Measurements from ENCODE around the gene CFAP410. TPM values are rescaled to one million over a fixed set of nuclear protein-coding genes. Genes with fewer than 3 reads are reported as not detected.

CFAP410 gene
- total RNA-seq, 1 donor from 2014 or later, result 24.3 TPM

DNA sequence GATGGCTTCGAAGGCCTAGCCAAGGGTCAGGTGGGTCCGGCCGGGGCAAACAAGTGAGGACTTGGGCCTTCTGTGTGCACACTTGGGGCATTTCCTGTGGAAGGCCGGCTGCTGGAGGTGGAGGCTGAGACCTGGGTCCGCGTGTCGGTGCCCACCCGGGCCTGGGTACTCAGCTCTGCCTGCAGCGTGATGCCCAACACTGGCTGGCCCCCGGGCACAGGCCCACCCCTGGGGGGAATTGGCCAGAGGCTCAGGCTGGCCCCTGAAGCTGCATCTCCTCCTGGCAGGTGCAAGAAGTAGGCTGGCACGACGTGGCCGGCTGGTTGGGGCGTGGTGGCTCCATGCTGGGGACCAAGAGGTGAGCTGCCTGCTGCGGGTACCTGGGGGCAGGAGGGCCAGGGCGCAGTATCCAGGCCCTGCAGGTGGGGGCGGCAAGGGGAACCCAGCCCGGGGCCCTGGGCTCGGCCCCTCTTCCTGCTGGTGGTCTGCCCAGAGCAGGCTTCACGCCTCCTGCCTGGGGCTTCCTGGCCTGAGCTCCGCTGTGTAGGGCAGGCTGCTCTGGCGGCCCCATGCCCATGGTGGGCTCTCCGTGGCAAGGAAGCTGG is 17.2 kb downstream of the CFAP410 start:
- no peak overlapping the region for H3K27ac ChIP-seq
- peaks cover 0 to 87% of the 10 kb centered on the region in 2 donors for H3K36me3 ChIP-seq
- no peak overlapping the region for H3K4me3 ChIP-seq
- no peak for DNase-seq (ENCODE audit: extremely low spot score in 2 of 2)
- no peaks in the 10 kb centered on the region for H3K27me3 ChIP-seq
- intact Hi-C loops (cut with DNase I), result no loop called here
- TF ChIP-seq, protein P1, sequence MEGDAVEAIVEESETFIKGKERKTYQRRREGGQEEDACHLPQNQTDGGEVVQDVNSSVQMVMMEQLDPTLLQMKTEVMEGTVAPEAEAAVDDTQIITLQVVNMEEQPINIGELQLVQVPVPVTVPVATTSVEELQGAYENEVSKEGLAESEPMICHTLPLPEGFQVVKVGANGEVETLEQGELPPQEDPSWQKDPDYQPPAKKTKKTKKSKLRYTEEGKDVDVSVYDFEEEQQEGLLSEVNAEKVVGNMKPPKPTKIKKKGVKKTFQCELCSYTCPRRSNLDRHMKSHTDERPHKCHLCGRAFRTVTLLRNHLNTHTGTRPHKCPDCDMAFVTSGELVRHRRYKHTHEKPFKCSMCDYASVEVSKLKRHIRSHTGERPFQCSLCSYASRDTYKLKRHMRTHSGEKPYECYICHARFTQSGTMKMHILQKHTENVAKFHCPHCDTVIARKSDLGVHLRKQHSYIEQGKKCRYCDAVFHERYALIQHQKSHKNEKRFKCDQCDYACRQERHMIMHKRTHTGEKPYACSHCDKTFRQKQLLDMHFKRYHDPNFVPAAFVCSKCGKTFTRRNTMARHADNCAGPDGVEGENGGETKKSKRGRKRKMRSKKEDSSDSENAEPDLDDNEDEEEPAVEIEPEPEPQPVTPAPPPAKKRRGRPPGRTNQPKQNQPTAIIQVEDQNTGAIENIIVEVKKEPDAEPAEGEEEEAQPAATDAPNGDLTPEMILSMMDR (IDR thresholded peaks at IDR 0.05), result no peak
- TF ChIP-seq POLR2A (IDR thresholded peaks at IDR 0.05) (no peak), POLR2AphosphoS5 (IDR thresholded peaks at IDR 0.05; ENCODE audit: insufficient read depth in 1 of 2, low read depth in 1 of 2) (no peak)
- H3K4me1 ChIP-seq, result no peaks in the 10 kb centered on the region
- no peaks in the 10 kb centered on the region for H3K9me3 ChIP-seq

GRCh38 chr21:44320847-44321246 is 18.3 kb downstream of the CFAP410 start:
- H3K27me3 ChIP-seq, result no peaks in the 10 kb centered on the region
- intact Hi-C loops (cut with DNase I), result no loop called here
- H3K4me1 ChIP-seq, result no peaks in the 10 kb centered on the region
- H3K36me3 ChIP-seq, result peaks cover 0 to 85% of the 10 kb centered on the region in 2 donors
- no peak for DNase-seq (ENCODE audit: extremely low spot score in 2 of 2)
- H3K9me3 ChIP-seq, result no peaks in the 10 kb centered on the region
- no peak overlapping the region for H3K27ac ChIP-seq
- no peak for TF ChIP-seq POLR2A (IDR thresholded peaks at IDR 0.05)
- TF ChIP-seq, protein P1 (IDR thresholded peaks at IDR 0.05), result no peak
- TF ChIP-seq POLR2AphosphoS5 (IDR thresholded peaks at IDR 0.05; ENCODE audit: insufficient read depth in 1 of 2, low read depth in 1 of 2), result no peak
- H3K4me3 ChIP-seq, result no peak overlapping the region

- H3K36me3 ChIP-seq, result peaks cover 0 to 72% of the 10 kb centered on the region in 2 donors
- H3K4me3 ChIP-seq, result no peak overlapping the region
- no peak overlapping the region for H3K27ac ChIP-seq
- no peaks in the 10 kb centered on the region for H3K27me3 ChIP-seq
- H3K4me1 ChIP-seq, result no peaks in the 10 kb centered on the region
- TF ChIP-seq POLR2AphosphoS5 (IDR thresholded peaks at IDR 0.05; ENCODE audit: insufficient read depth in 1 of 2, low read depth in 1 of 2), result no peak
- TF ChIP-seq, protein P1 (IDR thresholded peaks at IDR 0.05), result no peak
- no peak for TF ChIP-seq POLR2A (IDR thresholded peaks at IDR 0.05)
- H3K9me3 ChIP-seq, result no peaks in the 10 kb centered on the region
- no peak for DNase-seq (ENCODE audit: extremely low spot score in 2 of 2)
- intact Hi-C loops (cut with DNase I), result loop anchor here (10.0 kb wide), 1 partner anchor 515 kb away; no protein-coding TSS in a partner anchor
These were observed 19.7 kb downstream of the CFAP410 start for GRCh38 chr21:44319407-44320065.

DNA sequence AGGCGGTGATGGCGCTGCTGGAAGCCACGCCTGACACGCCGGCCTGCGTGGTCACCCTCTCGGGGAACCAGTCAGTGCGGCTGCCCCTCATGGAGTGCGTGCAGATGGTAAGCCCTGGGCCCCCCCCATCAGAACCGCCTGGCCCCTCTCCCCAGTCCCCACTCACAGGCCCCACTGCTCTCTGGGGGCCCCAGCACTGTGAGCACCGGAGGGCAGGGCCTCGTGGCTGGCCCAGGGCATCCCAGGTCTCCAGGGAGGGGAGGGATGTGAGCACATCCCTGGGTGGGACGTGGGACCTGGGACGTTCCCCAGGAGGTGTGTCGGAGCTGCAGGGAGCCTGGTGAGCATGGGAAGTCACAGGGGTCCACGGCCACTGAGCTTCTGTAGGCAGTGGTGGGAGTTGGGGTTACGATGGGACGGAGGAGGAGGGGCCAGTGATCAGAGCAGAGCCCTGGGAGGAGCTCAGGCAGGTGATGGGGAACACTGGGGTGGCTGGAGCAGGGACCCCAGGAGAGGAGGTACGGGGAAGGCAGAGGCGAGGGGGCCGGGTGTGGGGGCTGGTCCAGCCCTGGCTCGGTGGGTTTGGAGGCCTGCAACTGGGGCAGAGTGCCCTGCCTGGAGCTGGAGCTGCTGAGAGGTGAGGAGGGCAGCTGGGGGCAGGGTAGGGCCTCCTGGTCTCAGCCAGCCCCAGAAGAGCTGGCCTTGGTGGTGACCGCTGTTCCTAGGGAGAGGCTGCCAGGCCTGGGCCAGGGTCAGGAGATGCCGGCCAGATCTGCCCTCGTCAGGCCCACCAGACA is 20.5 kb downstream of the CFAP410 start:
- peaks cover 0 to 66% of the 10 kb centered on the region in 2 donors for H3K36me3 ChIP-seq
- H3K9me3 ChIP-seq, result no peaks in the 10 kb centered on the region
- H3K4me3 ChIP-seq, result no peak overlapping the region
- no peaks in the 10 kb centered on the region for H3K27me3 ChIP-seq
- H3K4me1 ChIP-seq, result no peaks in the 10 kb centered on the region
- TF ChIP-seq POLR2AphosphoS5 (IDR thresholded peaks at IDR 0.05; ENCODE audit: insufficient read depth in 1 of 2, low read depth in 1 of 2) (no peak), POLR2A (IDR thresholded peaks at IDR 0.05) (no peak)
- TF ChIP-seq, protein P1 (IDR thresholded peaks at IDR 0.05), result no peak
- no peak for DNase-seq (ENCODE audit: extremely low spot score in 2 of 2)
- intact Hi-C loops (cut with DNase I), result loop anchor here (10.0 kb wide), 1 partner anchor 514 kb away; no protein-coding TSS in a partner anchor
- H3K27ac ChIP-seq, result no peak overlapping the region

Data from vagina (tissue), 2 donors.